Liver (tissue), 9 donors: ENCODE measurements around the gene LRMDA. TPM values are rescaled to one million over a fixed set of nuclear protein-coding genes. Genes with fewer than 3 reads are reported as not detected.
A peak's percentile ranks its signal among the peaks of the same experiment; 100 is the strongest.

Source experiments
- DNase-seq: peaks from one replicate; pipeline ENCODE4 v3.0.0-alpha.2; 2017; ENCODE audit warnings: low spot score
- H3K27ac ChIP-seq, 2 donors: one replicate each; pipeline ENCODE4 v1.7.0; 2013; ENCODE audit warnings: inconsistent platforms in 2 of 2, low read length in 2 of 2, control low read depth in 1 of 2, low read depth in 1 of 2, mild to moderate bottlenecking in 1 of 2
- H3K27me3 ChIP-seq, 4 donors: one replicate each; pipeline versions ENCODE4 v1.6.1 to v1.7.0; 2013; ENCODE audit warnings: low read length in 3 of 4, inconsistent platforms in 1 of 4, mild to moderate bottlenecking in 1 of 4, moderate library complexity in 1 of 4; ENCODE audit not compliant: control insufficient read depth in 4 of 4, insufficient read depth in 4 of 4
- H3K36me3 ChIP-seq, 4 donors: one replicate each; pipeline versions ENCODE4 v1.6.1 to v1.7.0; 2013; ENCODE audit warnings: low read length in 3 of 4, mild to moderate bottlenecking in 3 of 4, low read depth in 1 of 4, moderate library complexity in 1 of 4; ENCODE audit not compliant: control insufficient read depth in 4 of 4, insufficient read depth in 3 of 4
- H3K4me1 ChIP-seq, 4 donors: one replicate each; pipeline versions ENCODE4 v1.6.1 to v1.7.0; 2013; ENCODE audit warnings: low read length in 3 of 4, mild to moderate bottlenecking in 3 of 4, moderate library complexity in 1 of 4; ENCODE audit not compliant: control insufficient read depth in 4 of 4, insufficient read depth in 4 of 4
- H3K4me3 ChIP-seq, 3 donors: one replicate each; pipeline versions ENCODE4 v1.6.1 to v1.7.0; 2013; ENCODE audit warnings: low read length in 3 of 3, control low read depth in 1 of 3, low read depth in 1 of 3, mild to moderate bottlenecking in 1 of 3
- H3K9ac ChIP-seq, 2 donors: one replicate each; pipeline ENCODE4 v1.7.0; 2013; ENCODE audit warnings: low read length in 2 of 2, mild to moderate bottlenecking in 2 of 2, moderate library complexity in 2 of 2, control low read depth in 1 of 2, low read depth in 1 of 2
- H3K9me3 ChIP-seq, 4 donors: one replicate each; pipeline versions ENCODE4 v1.6.1 to v1.7.0; 2013; ENCODE audit warnings: low read length in 3 of 4; ENCODE audit not compliant: control insufficient read depth in 4 of 4
- ATF3 ChIP-seq: IDR thresholded peaks from 2 replicates; pipeline ENCODE4 v1.6.1; 2016; ENCODE audit warnings: antibody characterized with exemption
- CTCF ChIP-seq: fragments of 150-350 bp; IDR thresholded peaks from 2 replicates; pipeline ENCODE4 v1.5.1; 2017; ENCODE audit warnings: improper control_type of control experiment, low read depth, low read length; ENCODE audit not compliant: missing input control
- EGR1 ChIP-seq, 2 donors: IDR thresholded peaks; 2 replicates each; pipeline ENCODE4 v1.6.1; 2016 to 2018; ENCODE audit warnings: antibody characterized with exemption in 2 of 2, low read depth in 2 of 2
- FOXA1 ChIP-seq: IDR thresholded peaks from 2 replicates; pipeline ENCODE4 v1.6.1; 2016; ENCODE audit warnings: antibody characterized with exemption
- FOXA2 ChIP-seq: IDR thresholded peaks from 2 replicates; pipeline ENCODE4 v1.6.1; 2016; ENCODE audit warnings: antibody characterized with exemption
- GABPA ChIP-seq, 2 donors: IDR thresholded peaks in 1 of 2; conservative IDR thresholded peaks in 1 of 2; 2 replicates each; pipeline ENCODE4 v1.6.1; 2016; ENCODE audit warnings: antibody characterized with exemption in 2 of 2, mild to moderate bottlenecking in 1 of 2, moderate library complexity in 1 of 2
- HNF4A ChIP-seq, 2 donors: conservative IDR thresholded peaks; 2 replicates each; pipeline ENCODE4 v1.6.1; 2016; ENCODE audit warnings: antibody characterized with exemption in 2 of 2, mild to moderate bottlenecking in 2 of 2
- HNF4G ChIP-seq: IDR thresholded peaks from 2 replicates; pipeline ENCODE4 v1.6.1; 2016; ENCODE audit warnings: antibody characterized with exemption
- JUND ChIP-seq, 2 donors: IDR thresholded peaks; 2 replicates each; pipeline ENCODE4 v1.6.1; 2016; ENCODE audit warnings: antibody characterized with exemption in 2 of 2
- MAX ChIP-seq: IDR thresholded peaks from 2 replicates; pipeline ENCODE4 v1.6.1; 2016; ENCODE audit warnings: antibody characterized with exemption
- NR2F2 ChIP-seq: IDR thresholded peaks from 2 replicates; pipeline ENCODE4 v1.6.1; 2016; ENCODE audit warnings: antibody characterized with exemption
- RAD21 ChIP-seq, 2 donors: IDR thresholded peaks; 2 replicates each; pipeline ENCODE4 v1.6.1; 2016; ENCODE audit warnings: antibody characterized with exemption in 2 of 2, mild to moderate bottlenecking in 2 of 2
- REST ChIP-seq: IDR thresholded peaks from 2 replicates; pipeline ENCODE4 v1.6.1; 2016; ENCODE audit warnings: antibody characterized with exemption, mild to moderate bottlenecking
- RXRA ChIP-seq, 2 donors: IDR thresholded peaks; 2 replicates each; pipeline ENCODE4 v1.6.1; 2017 to 2018; ENCODE audit warnings: antibody characterized with exemption in 2 of 2, mild to moderate bottlenecking in 1 of 2
- SP1 ChIP-seq: IDR thresholded peaks from 2 replicates; pipeline ENCODE4 v1.6.1; 2018; ENCODE audit warnings: antibody characterized with exemption, mild to moderate bottlenecking
- TAF1 ChIP-seq: conservative IDR thresholded peaks from 2 replicates; pipeline ENCODE4 v1.6.1; 2016; ENCODE audit warnings: antibody characterized with exemption, mild to moderate bottlenecking
- YY1 ChIP-seq: IDR thresholded peaks from 2 replicates; pipeline ENCODE4 v1.6.1; 2016; ENCODE audit warnings: antibody characterized with exemption, mild to moderate bottlenecking
- ZBTB33 ChIP-seq: IDR thresholded peaks from 2 replicates; pipeline ENCODE4 v1.6.1; 2016; ENCODE audit warnings: antibody characterized with exemption
- WGBS: extraction: QIAGEN DNeasy Blood & Tissue Kit; methylation state at CpG from one replicate; pipeline ENCODE4 v1.1.7; 2013; 5-methylcytosine and 5-hydroxymethylcytosine counted together
- polyA plus RNA-seq, 2 donors: library from polyadenylated mRNA; stranded (reverse) in 1 of 2; unstranded in 1 of 2; fragments of 200-250 nt in 1 of 2; fragments of >200 nt in 1 of 2; fragmentation: Nextera tagmentation in 1 of 2; extraction: Ambion mirVana in 1 of 2; gene quantifications; one replicate each; pipeline versions ENCODE4 v1.2.1 to v1.2.3, GENCODE V29; 2013 to 2015
- total RNA-seq, 2 donors: library from RNA; depleted of rRNA; stranded (reverse); fragments of >200 nt; gene quantifications; one replicate each; pipeline ENCODE4 v1.2.3, GENCODE V29; 2014
- donor health status: healthy.
- donor health status: healthy.
- donor health status: healthy.
- donor health status: healthy.
- donor health status: healthy.

Gene LRMDA
- total and polyA plus RNA-seq, 4 donors = 7.9 to 15.8 (median 11.3) TPM

GRCh38 chr10:76086170-76086760, 654.8 kb downstream of the LRMDA start:
- no peak for TF ChIP-seq NR2F2
- no peak for TF ChIP-seq MAX
- no peak for TF ChIP-seq HNF4A (conservative IDR thresholded peaks at IDR 0.05)
- no peak for TF ChIP-seq YY1
- TF ChIP-seq SP1 = no peak
- TF ChIP-seq GABPA (IDR thresholded peaks at IDR 0.05 in 1 of 2, conservative IDR thresholded peaks at IDR 0.05 in 1 of 2) = no peak
- TF ChIP-seq RXRA (IDR thresholded peaks at IDR 0.05) = no peak
- no peak for TF ChIP-seq HNF4G
- Histone ChIP-seq H3K9ac (no peak overlapping the region), H3K27me3 (no peaks in the 10 kb centered on the region), H3K36me3 (no peaks in the 10 kb centered on the region), H3K27ac (peak overlapping the region in 1 of 2 donors; percentile 25), H3K9me3 (no peaks in the 10 kb centered on the region), H3K4me1 (peaks cover 0 to 12% (median 6%) of the 10 kb centered on the region in 4 donors), H3K4me3 (no peak overlapping the region)
- WGBS = 69% methylated on average over 6 of the region's 6 CpGs
- no peak for DNase-seq

- Histone ChIP-seq H3K9me3 (no peaks in the 10 kb centered on the region), H3K9ac (no peak overlapping the region), H3K4me1 (peaks cover 0 to 12% (median 8%) of the 10 kb centered on the region in 4 donors), H3K27ac (peak overlapping the region in 1 of 2 donors; percentile 25), H3K4me3 (no peak overlapping the region), H3K27me3 (no peaks in the 10 kb centered on the region), H3K36me3 (no peaks in the 10 kb centered on the region)
- peak; percentile 44 for DNase-seq
- TF ChIP-seq REST (no peak), NR2F2 (peak; percentile 89), RAD21 (IDR thresholded peaks at IDR 0.05) (peak; percentile 96 to 98), TAF1 (no peak), YY1 (no peak), FOXA1 (no peak), FOXA2 (no peak), JUND (IDR thresholded peaks at IDR 0.05) (no peak), GABPA (IDR thresholded peaks at IDR 0.05 in 1 of 2, conservative IDR thresholded peaks at IDR 0.05 in 1 of 2) (no peak), MAX (no peak), CTCF (peak; percentile 96), HNF4G (no peak), EGR1 (IDR thresholded peaks at IDR 0.05; ENCODE audit: low read depth in 2 of 2) (peak; percentile 37 to 42), RXRA (IDR thresholded peaks at IDR 0.05) (peak in 1 of 2 donors; percentile 48), ZBTB33 (no peak), SP1 (peak; percentile 62), HNF4A (conservative IDR thresholded peaks at IDR 0.05) (peak in 1 of 2 donors; percentile 30), ATF3 (no peak)
- WGBS = 25% methylated on average over 9 of the region's 9 CpGs
Observed at GRCh38 chr10:76086761-76087639, 655.6 kb downstream of the LRMDA start.
